Endometrium (tissue), 2 donors: ENCODE results near the gene DNAI2.

Experiments used
- FAIRE-seq: peaks from 2 replicates; lab custom pipeline; 2012; peaks lifted over from hg19 to GRCh38; lab: Jason Lieb, UNC
- donor health status: control.
- donor health status: control.

Gene DNAI2, protein sequence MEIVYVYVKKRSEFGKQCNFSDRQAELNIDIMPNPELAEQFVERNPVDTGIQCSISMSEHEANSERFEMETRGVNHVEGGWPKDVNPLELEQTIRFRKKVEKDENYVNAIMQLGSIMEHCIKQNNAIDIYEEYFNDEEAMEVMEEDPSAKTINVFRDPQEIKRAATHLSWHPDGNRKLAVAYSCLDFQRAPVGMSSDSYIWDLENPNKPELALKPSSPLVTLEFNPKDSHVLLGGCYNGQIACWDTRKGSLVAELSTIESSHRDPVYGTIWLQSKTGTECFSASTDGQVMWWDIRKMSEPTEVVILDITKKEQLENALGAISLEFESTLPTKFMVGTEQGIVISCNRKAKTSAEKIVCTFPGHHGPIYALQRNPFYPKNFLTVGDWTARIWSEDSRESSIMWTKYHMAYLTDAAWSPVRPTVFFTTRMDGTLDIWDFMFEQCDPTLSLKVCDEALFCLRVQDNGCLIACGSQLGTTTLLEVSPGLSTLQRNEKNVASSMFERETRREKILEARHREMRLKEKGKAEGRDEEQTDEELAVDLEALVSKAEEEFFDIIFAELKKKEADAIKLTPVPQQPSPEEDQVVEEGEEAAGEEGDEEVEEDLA

DNA sequence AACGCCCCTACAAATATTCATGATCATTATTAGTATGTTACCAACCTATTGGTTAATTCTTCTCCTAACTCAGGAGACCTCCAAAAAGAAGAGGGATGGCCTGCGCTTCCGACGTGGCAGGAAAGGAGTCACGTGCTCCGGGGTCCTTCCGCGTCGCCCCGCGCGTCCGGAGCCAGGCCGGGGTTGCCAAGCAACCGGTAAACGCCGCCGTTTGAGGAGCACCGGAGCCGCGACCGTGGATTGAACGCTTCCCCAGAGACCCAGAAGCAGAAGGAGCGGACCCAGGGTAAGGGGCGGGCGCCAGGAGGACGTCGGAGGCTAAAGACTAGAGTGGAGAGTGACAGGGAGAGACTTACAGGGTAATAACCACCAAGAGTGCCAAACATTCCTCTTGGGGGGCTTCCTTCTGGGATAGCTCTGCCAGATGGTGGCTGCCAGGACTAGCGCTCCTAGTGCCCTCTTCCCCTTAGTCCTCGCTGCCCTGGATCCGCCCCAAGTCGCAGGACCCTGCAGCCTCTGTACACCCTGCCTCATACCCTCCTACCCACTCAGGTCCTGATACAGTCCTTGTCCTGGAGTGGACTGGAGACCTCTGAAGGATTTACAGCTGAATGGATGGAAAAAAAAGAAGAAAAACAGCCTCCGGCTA is at the start of gene DNAI2:
DNAI2 (plus strand) TSS at position 175 of the 649 bp plus-strand sequence. CDS start 7,584 bp downstream, outside the sequence.
- FAIRE-seq, result no peak

GRCh38 chr17:74224959-74225725 is 48.9 kb upstream of the DNAI2 start:
- no peak for FAIRE-seq

DNA sequence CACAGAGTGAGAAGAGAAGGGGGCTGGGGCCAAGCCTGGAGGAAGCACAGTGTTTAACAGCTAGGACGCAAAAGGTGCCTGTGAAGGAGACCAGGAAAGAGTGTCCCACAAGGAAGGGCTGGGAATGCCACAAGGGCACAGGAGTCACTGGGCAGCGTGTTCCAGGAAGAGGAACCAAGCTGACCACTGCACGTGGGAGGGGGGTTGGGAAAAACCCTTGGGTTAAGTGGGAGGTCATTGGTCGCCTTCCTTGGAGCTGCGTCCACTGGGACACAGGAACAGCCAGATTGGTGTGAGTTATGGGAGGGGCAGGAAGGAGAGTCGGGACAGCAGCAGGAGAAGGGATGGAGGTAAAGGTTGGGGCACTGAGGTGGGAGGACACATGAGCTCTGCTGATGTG is 47.8 kb upstream of the DNAI2 start:
- FAIRE-seq, result no peak

DNA sequence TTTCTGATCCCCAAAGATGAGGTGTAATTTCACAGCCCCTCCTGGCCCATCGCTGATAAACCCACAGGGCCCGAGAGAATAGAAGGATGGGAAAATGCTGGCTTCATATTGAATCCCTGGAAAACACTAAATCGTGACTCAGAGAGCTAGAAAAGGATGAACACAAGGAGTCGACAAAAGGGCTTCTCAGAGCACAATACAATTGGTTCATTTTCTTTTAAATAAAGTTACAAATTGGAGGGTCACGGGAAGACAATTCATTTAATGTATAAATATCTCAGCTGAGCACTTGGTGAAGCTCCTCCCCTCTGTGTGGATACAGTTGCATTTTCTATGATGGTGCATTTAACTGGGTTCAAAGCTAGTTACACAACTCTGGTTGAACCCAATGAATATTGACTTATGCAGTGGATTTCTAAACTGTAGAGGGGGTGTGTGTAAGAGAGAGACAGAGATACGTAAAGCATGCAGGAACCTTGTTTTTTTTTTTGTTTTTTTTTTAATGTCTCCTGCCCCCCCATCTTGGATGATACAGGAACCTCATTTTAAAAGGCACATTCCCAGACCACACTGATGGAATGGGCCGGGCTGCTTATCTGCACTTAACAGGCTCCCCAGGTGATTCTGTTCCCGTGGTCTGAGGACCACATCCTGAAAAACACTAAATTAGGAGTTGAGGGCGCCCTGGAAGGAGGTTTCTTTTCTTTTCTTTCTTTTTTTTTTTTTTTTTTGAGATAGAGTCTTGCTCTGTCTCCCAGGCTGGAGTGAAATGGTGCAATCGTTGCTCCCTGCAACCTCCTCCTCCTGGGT is 46.6 kb upstream of the DNAI2 start:
- FAIRE-seq, result no peak

DNA sequence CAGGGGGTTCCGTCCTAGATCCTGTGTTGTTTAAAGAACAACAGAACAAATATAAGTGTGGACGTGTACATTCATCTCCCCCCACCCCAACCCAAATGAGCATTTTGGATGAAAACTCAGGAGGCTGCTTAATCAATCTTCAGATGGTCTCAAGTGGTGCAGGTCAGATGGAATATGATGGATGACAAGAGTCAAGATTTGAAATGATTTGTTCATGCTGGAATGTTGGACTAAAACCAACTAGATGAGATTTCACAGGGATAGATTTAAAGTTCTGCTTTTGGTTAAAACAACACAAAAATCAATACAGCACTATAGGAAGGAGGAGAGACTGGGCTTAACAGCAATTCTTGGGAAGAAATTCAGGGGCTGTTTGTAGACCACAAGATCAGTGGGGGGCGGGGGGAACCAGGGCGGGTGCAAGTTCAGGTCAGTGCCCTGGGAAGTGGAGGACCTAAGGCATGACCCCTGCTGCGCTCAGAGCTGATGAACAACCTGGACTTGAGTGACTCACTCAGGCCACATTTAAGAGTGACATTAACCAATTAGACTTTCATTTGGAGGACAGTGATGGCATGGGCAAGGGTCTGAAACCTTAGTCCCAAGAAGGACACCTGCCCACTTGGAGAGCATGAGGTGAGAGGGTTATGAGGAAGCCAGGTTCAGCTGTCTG is 45.6 kb upstream of the DNAI2 start:
- no peak for FAIRE-seq

GRCh38 chr17:74230896-74231295 is 43.1 kb upstream of the DNAI2 start:
- FAIRE-seq, result no peak

DNA sequence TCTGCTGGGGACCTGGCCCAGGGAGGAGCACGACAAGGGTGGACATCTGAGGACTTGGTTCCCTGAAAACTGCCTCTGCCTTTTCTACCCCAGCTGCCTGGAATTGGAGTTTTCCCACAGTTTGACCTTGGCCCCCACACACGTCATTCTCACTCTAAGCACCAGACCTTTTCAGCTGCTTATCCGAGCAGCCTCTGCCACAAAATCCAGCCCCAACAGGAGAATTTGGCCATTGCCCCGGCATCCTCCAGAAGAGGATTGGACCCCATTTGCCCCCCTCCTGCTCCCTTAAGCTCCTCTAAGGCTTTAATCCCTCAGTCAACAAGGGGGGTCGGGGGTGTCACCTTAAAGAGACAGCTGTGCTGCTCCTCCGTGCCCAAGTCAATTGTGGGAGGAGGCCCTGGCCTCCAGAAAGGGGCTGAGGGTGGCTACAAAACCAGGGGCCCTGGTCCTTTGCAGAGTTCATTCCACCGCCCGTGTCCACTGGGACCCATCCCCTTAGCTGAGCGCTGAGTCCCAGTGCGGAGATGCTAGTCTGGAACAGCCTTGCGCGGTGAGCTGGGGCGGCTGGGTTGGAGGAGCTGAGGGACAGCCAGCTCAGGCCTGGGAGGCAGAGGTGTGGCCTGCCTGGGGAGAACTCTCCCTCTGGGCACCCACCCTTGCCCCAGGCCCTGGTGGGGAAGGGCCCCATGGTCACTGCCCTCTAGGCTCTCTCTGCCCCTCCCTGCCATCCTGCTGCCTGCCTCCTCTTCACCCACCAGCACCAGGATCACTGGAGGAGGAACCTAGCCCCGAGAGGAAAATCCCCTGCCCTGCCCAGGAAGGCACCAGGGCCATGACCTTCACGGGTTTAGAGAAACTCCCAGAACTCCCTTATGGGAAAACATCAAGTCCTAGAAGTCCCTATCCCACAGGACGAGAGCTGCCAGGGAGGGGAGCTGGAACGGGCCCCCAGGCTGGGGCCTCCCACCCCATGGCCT is 41.8 kb upstream of the DNAI2 start:
- FAIRE-seq, result no peak

DNA sequence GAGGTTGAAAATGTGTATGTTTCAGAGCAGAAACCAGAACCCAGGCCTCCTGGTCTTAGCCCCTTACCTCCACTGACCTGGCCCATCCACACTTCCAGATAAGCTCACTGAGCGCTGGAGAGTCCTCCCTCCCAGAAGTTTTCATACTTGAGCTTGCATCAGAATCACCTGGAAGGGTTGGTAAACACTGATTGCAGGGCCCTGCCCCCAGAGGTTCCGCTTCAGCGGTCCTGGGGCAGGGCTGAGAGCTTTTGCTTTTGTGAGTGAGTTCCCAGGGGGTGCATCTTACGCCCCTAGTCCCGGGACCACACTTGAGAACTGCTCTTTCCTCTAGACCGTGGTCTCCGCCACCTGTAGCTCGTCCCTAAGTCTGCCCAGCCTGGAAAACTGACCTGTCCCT is 40.1 kb upstream of the DNAI2 start:
- FAIRE-seq, result no peak

GRCh38 chr17:74234486-74234885 is 39.5 kb upstream of the DNAI2 start:
- no peak for FAIRE-seq

DNA sequence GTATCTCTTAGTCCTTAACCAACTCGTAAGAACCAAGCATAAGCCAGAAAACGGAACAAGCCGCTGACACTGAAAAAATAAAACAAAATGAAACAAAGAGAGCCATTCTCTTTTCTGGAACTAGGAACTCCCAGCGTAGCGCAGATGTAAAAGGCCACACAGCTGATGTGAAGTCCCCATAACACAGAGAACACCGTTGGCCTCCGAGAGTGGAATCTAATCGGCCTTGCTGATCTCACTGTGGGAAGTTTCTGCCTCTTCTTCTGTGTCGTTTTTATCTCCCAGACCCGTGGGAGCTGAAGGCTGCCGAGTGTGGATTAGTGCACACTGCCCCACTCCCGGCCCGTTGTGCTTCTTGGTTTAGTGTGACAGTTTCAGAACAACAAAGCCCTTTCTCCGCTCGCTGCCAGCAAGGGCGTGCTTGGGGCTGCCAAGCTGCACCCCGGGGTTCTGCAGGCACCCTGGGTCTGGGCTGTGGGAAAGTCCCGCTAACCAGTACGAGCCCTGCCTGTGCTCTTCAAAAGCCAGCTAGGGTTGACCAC is 38.9 kb upstream of the DNAI2 start:
- FAIRE-seq, result no peak

DNA sequence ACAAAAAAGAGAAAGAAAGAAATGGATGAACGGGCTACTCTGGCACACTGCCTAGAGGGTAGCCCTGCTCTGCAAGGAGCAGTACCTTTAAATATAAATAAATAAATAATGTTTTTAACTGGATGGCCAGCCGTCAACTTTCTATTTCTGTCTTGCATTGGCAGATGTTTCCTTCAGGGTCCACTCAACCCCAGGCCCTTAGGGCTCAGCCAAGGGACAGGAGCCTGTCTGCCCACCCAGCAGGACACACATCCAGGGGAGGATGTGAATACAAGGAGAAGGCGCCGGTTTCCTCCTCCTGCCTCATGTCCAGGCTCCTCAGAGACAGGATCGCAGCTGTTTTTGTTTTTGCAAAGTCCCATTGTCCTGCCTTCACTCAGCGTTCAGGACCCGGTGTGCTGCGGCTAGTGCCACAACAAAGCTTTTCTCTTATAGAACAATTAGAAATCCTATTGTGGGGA is 38.1 kb upstream of the DNAI2 start:
- no peak for FAIRE-seq

DNA sequence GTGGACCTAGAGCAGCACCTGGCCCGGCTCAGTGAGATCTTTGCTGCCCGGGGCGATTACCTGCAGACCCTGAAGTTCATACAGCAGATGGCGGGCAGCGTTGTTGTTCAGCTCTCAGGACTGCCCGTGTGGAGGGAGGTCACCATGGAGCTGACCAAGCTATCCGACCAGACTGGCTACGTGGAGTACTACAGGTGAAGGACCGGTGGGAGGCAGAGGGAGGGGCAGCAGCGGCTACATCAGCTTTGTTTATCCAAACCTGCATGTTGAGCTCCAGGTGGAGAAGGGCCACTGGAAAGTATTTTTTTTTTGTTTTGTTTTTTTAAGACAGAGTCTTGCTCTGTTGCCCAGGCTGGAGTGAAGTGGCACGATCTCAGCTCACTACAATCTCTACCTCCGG is 36.7 kb upstream of the DNAI2 start:
- FAIRE-seq, result no peak

GRCh38 chr17:74239172-74239571 is 34.9 kb upstream of the DNAI2 start:
- FAIRE-seq, result no peak

DNA sequence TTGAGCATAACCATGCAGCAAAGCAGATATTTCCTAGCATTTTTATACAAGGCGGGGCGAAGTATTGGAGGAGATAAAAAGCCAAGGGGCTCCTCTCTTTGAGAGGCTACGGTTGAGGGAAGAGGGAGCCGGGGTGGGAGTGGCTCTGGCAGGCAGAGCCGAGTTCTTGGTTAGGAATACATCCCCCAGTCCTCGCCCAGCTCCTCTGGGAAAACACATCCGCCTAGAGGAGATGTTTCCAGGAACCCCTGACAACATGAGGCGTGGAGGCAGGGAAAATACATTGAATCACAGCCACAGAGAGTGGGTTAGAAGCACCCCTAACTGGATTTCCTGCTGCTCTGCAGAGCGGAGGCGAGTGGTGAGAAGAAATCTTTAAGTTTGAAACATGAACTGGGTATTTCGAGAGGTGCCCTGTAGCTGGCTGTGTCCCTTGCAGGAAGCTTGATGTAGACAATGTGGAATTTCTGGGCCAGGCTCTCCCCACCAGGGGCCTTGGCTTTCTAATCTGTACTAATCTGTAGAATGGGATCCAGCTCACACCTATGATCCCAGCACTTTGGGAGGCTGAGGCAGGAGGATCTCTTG is 33.3 kb upstream of the DNAI2 start:
- no peak for FAIRE-seq

GRCh38 chr17:74241431-74241830 is 32.6 kb upstream of the DNAI2 start:
- no peak for FAIRE-seq

- no peak for FAIRE-seq
Observed at GRCh38 chr17:74241847-74242246, 32.2 kb upstream of the DNAI2 start.

DNA sequence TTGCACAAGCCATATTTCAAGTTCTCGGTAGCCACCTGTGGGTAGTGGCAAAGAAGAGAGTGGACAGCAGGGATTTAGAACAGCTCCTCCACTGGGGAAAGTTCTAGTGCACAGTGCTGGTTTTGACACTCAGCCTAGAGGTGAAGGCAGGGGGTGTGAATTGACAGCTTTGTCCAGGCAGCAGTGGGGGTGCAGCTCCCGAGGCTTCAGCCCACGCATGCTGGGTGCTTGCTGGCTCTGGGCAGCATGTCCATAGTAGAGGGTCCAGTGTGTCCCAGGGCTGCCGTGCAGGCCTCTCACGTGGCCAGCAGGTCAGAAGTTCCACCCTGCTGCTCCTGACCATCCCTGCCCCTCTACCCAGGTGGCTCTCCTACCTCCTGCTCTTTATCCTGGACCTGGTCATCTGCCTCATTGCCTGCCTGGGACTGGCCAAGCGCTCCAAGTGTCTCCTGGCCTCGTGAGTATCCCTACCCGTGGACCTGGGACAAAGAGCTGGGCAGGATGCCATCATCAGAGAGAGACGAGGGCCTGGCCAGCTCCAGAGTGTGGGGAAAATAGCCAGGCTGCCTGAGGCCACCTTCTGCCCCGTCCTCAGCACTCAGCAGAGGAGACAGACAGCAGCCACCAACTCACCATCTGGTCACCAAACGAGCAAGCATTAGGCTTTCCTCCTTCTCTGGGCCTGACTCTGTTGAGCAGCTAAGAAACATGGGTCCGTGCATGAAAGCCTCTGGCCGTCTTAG is 30.9 kb upstream of the DNAI2 start:
- FAIRE-seq, result no peak

DNA sequence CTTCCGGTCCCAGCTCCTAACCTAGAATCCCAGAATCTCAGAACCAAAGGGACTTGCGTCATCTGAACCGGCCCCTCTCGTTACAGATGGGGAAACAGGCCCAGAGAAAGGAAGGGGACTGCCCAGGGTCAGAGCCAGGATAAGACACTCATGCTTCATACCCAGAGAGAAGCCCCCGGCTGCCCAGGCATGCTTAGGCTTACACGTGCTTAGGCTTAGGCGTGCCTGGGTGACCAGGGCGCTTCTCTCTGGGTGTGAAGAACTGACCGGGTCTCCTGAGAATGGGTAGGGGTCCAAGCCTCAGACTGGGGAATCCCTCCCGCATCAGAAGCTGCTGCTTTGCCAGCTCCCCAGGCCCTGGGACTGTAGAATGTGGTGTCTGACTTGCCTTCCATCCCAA is 29.9 kb upstream of the DNAI2 start:
- FAIRE-seq, result no peak
